HAP-1 (cell line): ENCODE measurements around the gene FILIP1L.
A peak's percentile ranks its signal among the peaks of the same experiment; 100 is the strongest.

Source experiments
- DNase-seq, 2 experiments: peaks; one replicate each; pipeline ENCODE4 v3.0.0-alpha.2; 2016 to 2020; ENCODE audit warnings: low spot score in 2 of 2
- H3K27me3 ChIP-seq: fragments of 250-450 bp; sonication (Bioruptor Pico); 2 replicates; pipeline ENCODE4 v1.5.1; 2020; ENCODE audit warnings: low read depth, mild to moderate bottlenecking, moderate library complexity
- H3K36me3 ChIP-seq: fragments of 250-450 bp; sonication (Bioruptor Pico); replicated peaks from 2 replicates; pipeline ENCODE4 v1.5.1; 2020; ENCODE audit warnings: mild to moderate bottlenecking
- H3K4me1 ChIP-seq: fragments of 250-450 bp; sonication (Bioruptor Pico); 2 replicates; pipeline ENCODE4 v1.5.1; 2020; ENCODE audit warnings: mild to moderate bottlenecking
- H3K4me3 ChIP-seq: fragments of 250-450 bp; sonication (Bioruptor Pico); 2 replicates; pipeline ENCODE4 v1.5.1; 2020; ENCODE audit warnings: mild to moderate bottlenecking, moderate library complexity
- H3K9me3 ChIP-seq: fragments of 250-450 bp; sonication (Bioruptor Pico); 2 replicates; pipeline ENCODE4 v1.5.1; 2020; ENCODE audit warnings: mild to moderate bottlenecking, moderate library complexity
- in situ Hi-C: fragments of 300-500 bp; cut with MboI; formaldehyde crosslinking; loops from 3 replicates; pipeline ENCODE4 v1.14.3; 2020; ENCODE audit warnings: low sequenced_read_pairs, inconsistent platforms, mixed read lengths

FILIP1L gene

GRCh38 chr3:99928771-99929744 lies 185.2 kb downstream of the FILIP1L start:
- no peaks in the 10 kb centered on the region for H3K27me3 ChIP-seq
- no peaks in the 10 kb centered on the region for H3K36me3 ChIP-seq
- no peak overlapping the region for H3K4me3 ChIP-seq
- in situ Hi-C loops, result no loop called here
- H3K9me3 ChIP-seq, result no peaks in the 10 kb centered on the region
- DNase-seq, result no peak
- peaks cover 9% of the 10 kb centered on the region for H3K4me1 ChIP-seq

- H3K9me3 ChIP-seq, result no peaks in the 10 kb centered on the region
- no peak overlapping the region for H3K4me3 ChIP-seq
- H3K4me1 ChIP-seq, result peaks cover 9% of the 10 kb centered on the region
- in situ Hi-C loops, result no loop called here
- DNase-seq, result peak; percentile 24 to 42
- no peaks in the 10 kb centered on the region for H3K36me3 ChIP-seq
- no peaks in the 10 kb centered on the region for H3K27me3 ChIP-seq
These were observed 186.4 kb downstream of the FILIP1L start for GRCh38 chr3:99927671-99928457.

- Histone ChIP-seq H3K27me3 (no peaks in the 10 kb centered on the region), H3K4me1 (peaks cover 9% of the 10 kb centered on the region), H3K4me3 (no peak overlapping the region), H3K36me3 (no peaks in the 10 kb centered on the region), H3K9me3 (no peaks in the 10 kb centered on the region)
- in situ Hi-C loops, result no loop called here
- DNase-seq, result no peak
These were observed 188.6 kb downstream of the FILIP1L start for GRCh38 chr3:99925584-99926230.

GRCh38 chr3:99923873-99924272 lies 190.4 kb downstream of the FILIP1L start:
- Histone ChIP-seq H3K9me3 (no peaks in the 10 kb centered on the region), H3K4me1 (peaks cover 9% of the 10 kb centered on the region), H3K27me3 (no peaks in the 10 kb centered on the region), H3K36me3 (no peaks in the 10 kb centered on the region), H3K4me3 (no peak overlapping the region)
- in situ Hi-C loops, result no loop called here
- no peak for DNase-seq

- in situ Hi-C loops, result no loop called here
- Histone ChIP-seq H3K9me3 (no peaks in the 10 kb centered on the region), H3K4me1 (no peaks in the 10 kb centered on the region), H3K36me3 (no peaks in the 10 kb centered on the region), H3K4me3 (no peak overlapping the region), H3K27me3 (no peaks in the 10 kb centered on the region)
- DNase-seq, result no peak
These were observed 192.3 kb downstream of the FILIP1L start for GRCh38 chr3:99921986-99922385.

- Histone ChIP-seq H3K36me3 (no peaks in the 10 kb centered on the region), H3K27me3 (no peaks in the 10 kb centered on the region), H3K9me3 (no peaks in the 10 kb centered on the region), H3K4me3 (no peak overlapping the region), H3K4me1 (no peaks in the 10 kb centered on the region)
- in situ Hi-C loops, result no loop called here
- no peak for DNase-seq
These were observed 193.0 kb downstream of the FILIP1L start for GRCh38 chr3:99921377-99921695.

GRCh38 chr3:99920481-99921376 lies 193.6 kb downstream of the FILIP1L start:
- DNase-seq, result no peak
- no peak overlapping the region for H3K4me3 ChIP-seq
- H3K9me3 ChIP-seq, result no peaks in the 10 kb centered on the region
- in situ Hi-C loops, result no loop called here
- H3K27me3 ChIP-seq, result no peaks in the 10 kb centered on the region
- no peaks in the 10 kb centered on the region for H3K4me1 ChIP-seq
- no peaks in the 10 kb centered on the region for H3K36me3 ChIP-seq

- H3K4me3 ChIP-seq, result no peak overlapping the region
- H3K9me3 ChIP-seq, result no peaks in the 10 kb centered on the region
- no peaks in the 10 kb centered on the region for H3K27me3 ChIP-seq
- in situ Hi-C loops, result no loop called here
- peaks cover 2% of the 10 kb centered on the region for H3K4me1 ChIP-seq
- DNase-seq, result no peak
- no peaks in the 10 kb centered on the region for H3K36me3 ChIP-seq
These were observed 194.6 kb downstream of the FILIP1L start for GRCh38 chr3:99919694-99920093.

GRCh38 chr3:99918715-99919114 lies 195.6 kb downstream of the FILIP1L start:
- peaks cover 8% of the 10 kb centered on the region for H3K4me1 ChIP-seq
- in situ Hi-C loops, result no loop called here
- no peaks in the 10 kb centered on the region for H3K27me3 ChIP-seq
- H3K36me3 ChIP-seq, result no peaks in the 10 kb centered on the region
- DNase-seq, result no peak
- H3K9me3 ChIP-seq, result no peaks in the 10 kb centered on the region
- no peak overlapping the region for H3K4me3 ChIP-seq

- Histone ChIP-seq H3K9me3 (no peaks in the 10 kb centered on the region), H3K36me3 (no peaks in the 10 kb centered on the region), H3K4me3 (no peak overlapping the region), H3K4me1 (peaks cover 8% of the 10 kb centered on the region), H3K27me3 (no peaks in the 10 kb centered on the region)
- DNase-seq, result no peak
- in situ Hi-C loops, result no loop called here
These were observed 198.3 kb downstream of the FILIP1L start for GRCh38 chr3:99915906-99916432.

- H3K4me3 ChIP-seq, result no peak overlapping the region
- in situ Hi-C loops, result no loop called here
- H3K27me3 ChIP-seq, result no peaks in the 10 kb centered on the region
- H3K36me3 ChIP-seq, result no peaks in the 10 kb centered on the region
- H3K4me1 ChIP-seq, result peaks cover 8% of the 10 kb centered on the region
- H3K9me3 ChIP-seq, result no peaks in the 10 kb centered on the region
- DNase-seq, result no peak
These were observed 202.9 kb downstream of the FILIP1L start for GRCh38 chr3:99911433-99911832.

GRCh38 chr3:99910752-99911290 lies 203.5 kb downstream of the FILIP1L start:
- Histone ChIP-seq H3K4me1 (peaks cover 8% of the 10 kb centered on the region), H3K9me3 (no peaks in the 10 kb centered on the region), H3K36me3 (no peaks in the 10 kb centered on the region), H3K27me3 (no peaks in the 10 kb centered on the region), H3K4me3 (no peak overlapping the region)
- in situ Hi-C loops, result no loop called here
- no peak for DNase-seq
